ENCODE data around the gene SLC5A9.
"Not testable (repeated sequence)": the region's sequence is repeated elsewhere in the genome, so short reads cannot be mapped to it uniquely, and the experiment has no call there.

Gene SLC5A9

GRCh38 chr1:48208652-48209051 lies 13.9 kb upstream of the SLC5A9 start:
- FAIRE-seq: no peak

GRCh38 chr1:48213462-48213861 lies 9.1 kb upstream of the SLC5A9 start:
- not testable (repeated sequence) for DNase-seq (ENCODE audit: insufficient read length, low spot score); FAIRE-seq

More at GRCh38 chr1:48208652-48209051, 13.9 kb upstream of the SLC5A9 start:
- DNase-seq (ENCODE audit: insufficient read length, low spot score): no peak

GRCh38 chr1:48214366-48214765 lies 8.2 kb upstream of the SLC5A9 start:
- DNase-seq (ENCODE audit: insufficient read length, low spot score); FAIRE-seq: not testable (repeated sequence)

- FAIRE-seq (no peak), DNase-seq (ENCODE audit: insufficient read length, low spot score) (no peak)
These were observed 7.7 kb upstream of the SLC5A9 start for GRCh38 chr1:48214820-48215219.

- FAIRE-seq: no peak
- no peak for DNase-seq (ENCODE audit: insufficient read length, low spot score)
These were observed 7.3 kb upstream of the SLC5A9 start for GRCh38 chr1:48215222-48215621.

GRCh38 chr1:48215889-48216288 lies 6.6 kb upstream of the SLC5A9 start:
- DNase-seq (ENCODE audit: insufficient read length, low spot score) (no peak), FAIRE-seq (no peak)

- FAIRE-seq (no peak), DNase-seq (ENCODE audit: insufficient read length, low spot score) (no peak)
These were observed 6.2 kb upstream of the SLC5A9 start for GRCh38 chr1:48216313-48216712.

- FAIRE-seq (no peak), DNase-seq (ENCODE audit: insufficient read length, low spot score) (no peak)
These were observed 5.6 kb upstream of the SLC5A9 start for GRCh38 chr1:48216941-48217340.

GRCh38 chr1:48217856-48218255 lies 4.7 kb upstream of the SLC5A9 start:
- FAIRE-seq (no peak), DNase-seq (ENCODE audit: insufficient read length, low spot score) (no peak)

GRCh38 chr1:48219803-48220202 lies 2.7 kb upstream of the SLC5A9 start:
- FAIRE-seq (no peak), DNase-seq (ENCODE audit: insufficient read length, low spot score) (no peak)

- no peak for DNase-seq (ENCODE audit: insufficient read length, low spot score)
- FAIRE-seq: no peak
These were observed 1.4 kb upstream of the SLC5A9 start for GRCh38 chr1:48221122-48221521.

GRCh38 chr1:48221657-48222056 lies 859 bp upstream of the SLC5A9 start:
- DNase-seq (ENCODE audit: insufficient read length, low spot score) (no peak), FAIRE-seq (no peak)

GRCh38 chr1:48223366-48224240 lies 1.1 kb downstream of the SLC5A9 start:
- FAIRE-seq (no peak), DNase-seq (ENCODE audit: insufficient read length, low spot score) (no peak)

- no peak for FAIRE-seq
These were observed 2.3 kb downstream of the SLC5A9 start for GRCh38 chr1:48224791-48225190.

GRCh38 chr1:48225579-48225978 lies 3.1 kb downstream of the SLC5A9 start:
- FAIRE-seq (no peak), DNase-seq (ENCODE audit: insufficient read length, low spot score) (no peak)

More at GRCh38 chr1:48224791-48225190, 2.3 kb downstream of the SLC5A9 start:
- DNase-seq (ENCODE audit: insufficient read length, low spot score): no peak

GRCh38 chr1:48227165-48228013 lies 4.9 kb downstream of the SLC5A9 start:
- peak; percentile 91 for FAIRE-seq
- no peak for DNase-seq (ENCODE audit: insufficient read length, low spot score)

GRCh38 chr1:48228156-48228555 lies 5.6 kb downstream of the SLC5A9 start:
- DNase-seq (ENCODE audit: insufficient read length, low spot score) (no peak), FAIRE-seq (no peak)

- no peak for DNase-seq (ENCODE audit: insufficient read length, low spot score)
- no peak for FAIRE-seq
These were observed 6.8 kb downstream of the SLC5A9 start for GRCh38 chr1:48229317-48229716.

- DNase-seq (ENCODE audit: insufficient read length, low spot score) (no peak), FAIRE-seq (no peak)
These were observed 7.7 kb downstream of the SLC5A9 start for GRCh38 chr1:48230236-48230635.

GRCh38 chr1:48232722-48233121 lies 10.2 kb downstream of the SLC5A9 start:
- DNase-seq (ENCODE audit: insufficient read length, low spot score): no peak
- FAIRE-seq: no peak

- FAIRE-seq (no peak), DNase-seq (ENCODE audit: insufficient read length, low spot score) (no peak)
These were observed 11.4 kb downstream of the SLC5A9 start for GRCh38 chr1:48233666-48234485.
